GM12878 (cell line): ENCODE measurements around the gene HSPBAP1.

Experiments used
- BCL11A ChIP-seq: IDR thresholded peaks from 2 replicates; pipeline ENCODE4 v1.6.1; 2011; ENCODE audit warnings: low read depth, low read length
- CTCF ChIP-seq, 3 experiments: IDR thresholded peaks in 2 of 3; conservative IDR thresholded peaks in 1 of 3; 2 replicates each; pipeline ENCODE4 v1.5.1; 2011; ENCODE audit warnings: low read depth in 3 of 3, low read length in 3 of 3, mild to moderate bottlenecking in 3 of 3, control low read depth in 2 of 3, moderate library complexity in 2 of 3, inconsistent platforms in 1 of 3, mixed read lengths in 1 of 3; ENCODE audit not compliant: control insufficient read depth in 2 of 3, insufficient read depth in 1 of 3; ENCODE audit errors: extremely low read depth in 1 of 3
- MLLT1 ChIP-seq: fragments of 450-650 bp; IDR thresholded peaks from 2 replicates; pipeline ENCODE4 v1.6.1; 2016; ENCODE audit warnings: mild to moderate bottlenecking
- TAF1 ChIP-seq: IDR thresholded peaks from 2 replicates; pipeline ENCODE4 v1.6.1; 2011; ENCODE audit warnings: mild to moderate bottlenecking, low read depth, low read length, borderline replicate concordance

GRCh38 chr3:122743581-122744120 lies 50.0 kb downstream of the HSPBAP1 start:
- TF ChIP-seq MLLT1 (no peak), TAF1 (no peak), CTCF (IDR thresholded peaks at IDR 0.05 in 2 of 3, conservative IDR thresholded peaks at IDR 0.05 in 1 of 3; ENCODE audit: control insufficient read depth in 2 of 3, extremely low read depth in 1 of 3, insufficient read depth in 1 of 3, low read depth in 3 of 3, low read length in 3 of 3) (no peak), BCL11A (no peak)
